Neutrophil (primary cell): ENCODE data around the gene HJURP.
"Not testable (repeated sequence)": the region's sequence is repeated elsewhere in the genome, so short reads cannot be mapped to it uniquely, and the experiment has no call there.

Experiments
- H3K27ac ChIP-seq: fragments of 200-600 bp; sonication (generic); 2 replicates; pipeline ENCODE4 v1.5.1; 2016; ENCODE audit warnings: mild to moderate bottlenecking, moderate library complexity
- H3K27me3 ChIP-seq: fragments of 200-600 bp; sonication (generic); 2 replicates; pipeline ENCODE4 v1.6.0; 2016; ENCODE audit warnings: mild to moderate bottlenecking
- H3K36me3 ChIP-seq: fragments of 200-600 bp; sonication (generic); 2 replicates; pipeline ENCODE4 v1.5.1; 2017
- H3K4me1 ChIP-seq, 2 experiments: fragments of 200-600 bp in 1 of 2; sonication (generic) in 1 of 2; 1 replicate in 1 of 2; 2 replicates in 1 of 2; pipeline versions ENCODE4 v1.5.1 to v1.6.1; 2013 to 2016; ENCODE audit warnings: low read depth in 1 of 2, low read length in 1 of 2, mild to moderate bottlenecking in 1 of 2, moderate library complexity in 1 of 2; ENCODE audit not compliant: control insufficient read depth in 1 of 2, insufficient read depth in 1 of 2
- H3K4me3 ChIP-seq, 2 experiments: fragments of 200-600 bp in 1 of 2; sonication (generic) in 1 of 2; 1 replicate in 1 of 2; 2 replicates in 1 of 2; pipeline ENCODE4 v1.5.1; 2013 to 2016; ENCODE audit warnings: low read depth in 1 of 2, low read length in 1 of 2, mild to moderate bottlenecking in 1 of 2, moderate library complexity in 1 of 2
- H3K9me3 ChIP-seq: fragments of 200-600 bp; sonication (generic); 2 replicates; pipeline ENCODE4 v1.5.1; 2016
- TF ChIP-seq, protein P1 (sequence below): fragments of 200-600 bp; sonication (generic); IDR thresholded peaks from 2 replicates; pipeline ENCODE4 v1.5.1; 2016; ENCODE audit warnings: antibody characterized with exemption

The HJURP gene

GRCh38 chr2:233854241-233854981 is at the start of gene HJURP:
Gene HJURP, minus strand, starts transcription at chr2:233854535. Its CDS starts 35 bp downstream, at chr2:233854500.
- peaks cover 11% of the 10 kb centered on the region for H3K36me3 ChIP-seq
- TF ChIP-seq, protein P1, sequence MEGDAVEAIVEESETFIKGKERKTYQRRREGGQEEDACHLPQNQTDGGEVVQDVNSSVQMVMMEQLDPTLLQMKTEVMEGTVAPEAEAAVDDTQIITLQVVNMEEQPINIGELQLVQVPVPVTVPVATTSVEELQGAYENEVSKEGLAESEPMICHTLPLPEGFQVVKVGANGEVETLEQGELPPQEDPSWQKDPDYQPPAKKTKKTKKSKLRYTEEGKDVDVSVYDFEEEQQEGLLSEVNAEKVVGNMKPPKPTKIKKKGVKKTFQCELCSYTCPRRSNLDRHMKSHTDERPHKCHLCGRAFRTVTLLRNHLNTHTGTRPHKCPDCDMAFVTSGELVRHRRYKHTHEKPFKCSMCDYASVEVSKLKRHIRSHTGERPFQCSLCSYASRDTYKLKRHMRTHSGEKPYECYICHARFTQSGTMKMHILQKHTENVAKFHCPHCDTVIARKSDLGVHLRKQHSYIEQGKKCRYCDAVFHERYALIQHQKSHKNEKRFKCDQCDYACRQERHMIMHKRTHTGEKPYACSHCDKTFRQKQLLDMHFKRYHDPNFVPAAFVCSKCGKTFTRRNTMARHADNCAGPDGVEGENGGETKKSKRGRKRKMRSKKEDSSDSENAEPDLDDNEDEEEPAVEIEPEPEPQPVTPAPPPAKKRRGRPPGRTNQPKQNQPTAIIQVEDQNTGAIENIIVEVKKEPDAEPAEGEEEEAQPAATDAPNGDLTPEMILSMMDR, result peak; percentile 23
- peak within 1 kb of the TSS; percentile 71 to 75 for H3K4me3 ChIP-seq
- no peaks in the 10 kb centered on the region for H3K9me3 ChIP-seq
- no peaks in the 10 kb centered on the region for H3K27me3 ChIP-seq
- peaks cover 33 to 42% of the 10 kb centered on the region in 2 experiments for H3K4me1 ChIP-seq
- no peak within 1 kb of the TSS for H3K27ac ChIP-seq

DNA sequence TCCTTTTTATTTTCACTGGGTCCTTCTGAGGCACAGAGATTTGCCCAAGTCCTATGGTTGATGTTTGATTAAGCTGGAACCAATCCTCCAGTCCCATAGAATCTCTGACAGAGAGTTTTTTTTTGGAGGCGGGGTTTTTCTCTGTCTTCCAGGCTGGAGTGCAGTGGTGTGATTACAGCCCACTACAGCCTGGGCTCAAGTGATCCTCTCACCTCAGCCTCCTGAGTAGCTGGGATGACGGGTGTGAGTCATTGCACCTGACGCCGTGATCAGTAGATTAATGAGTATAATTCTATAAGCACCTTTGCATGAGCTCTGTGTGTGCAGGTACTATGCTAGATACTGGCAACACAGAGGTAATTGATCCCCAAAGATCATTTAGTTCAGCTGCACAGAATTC is 47.5 kb upstream of the HJURP start:
- TF ChIP-seq, protein P1, result no peak

GRCh38 chr2:233901367-233901766 is 47.0 kb upstream of the HJURP start:
- Histone ChIP-seq H3K27me3 (peaks cover 48% of the 10 kb centered on the region), H3K36me3 (no peaks in the 10 kb centered on the region), H3K4me3 (no peak overlapping the region), H3K27ac (no peak overlapping the region), H3K4me1 (no peaks in the 10 kb centered on the region), H3K9me3 (no peaks in the 10 kb centered on the region)
- TF ChIP-seq, protein P1, result no peak

More for the DNA sequence above, 47.5 kb upstream of the HJURP start:
- H3K9me3 ChIP-seq, result no peaks in the 10 kb centered on the region
- no peaks in the 10 kb centered on the region for H3K4me1 ChIP-seq
- no peaks in the 10 kb centered on the region for H3K36me3 ChIP-seq
- H3K27me3 ChIP-seq, result peaks cover 43% of the 10 kb centered on the region
- no peak overlapping the region for H3K4me3 ChIP-seq
- H3K27ac ChIP-seq, result no peak overlapping the region

DNA sequence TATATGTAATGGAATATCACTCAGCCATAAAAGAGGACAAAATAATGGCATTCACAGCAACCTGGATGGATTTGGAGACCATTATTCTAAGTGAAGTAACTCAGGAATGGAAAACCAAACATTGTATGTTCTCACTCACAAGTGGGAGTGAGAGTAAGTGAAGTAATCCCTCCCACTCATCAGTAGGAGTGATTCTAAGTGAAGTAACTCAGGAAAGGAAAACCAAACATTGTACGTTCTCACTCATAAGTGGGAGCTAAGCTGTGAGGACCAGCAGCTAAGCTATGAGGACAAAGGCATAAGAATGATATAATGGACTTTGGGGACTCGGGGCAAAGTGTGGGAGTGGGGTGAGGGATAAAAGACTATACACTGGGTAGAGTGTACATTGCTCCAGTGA is 41.9 kb upstream of the HJURP start:
- not testable (repeated sequence) for H3K27ac ChIP-seq, H3K36me3 ChIP-seq, H3K4me1 ChIP-seq, H3K4me3 ChIP-seq, H3K9me3 ChIP-seq
- peaks cover 62% of the 10 kb centered on the region for H3K27me3 ChIP-seq

DNA sequence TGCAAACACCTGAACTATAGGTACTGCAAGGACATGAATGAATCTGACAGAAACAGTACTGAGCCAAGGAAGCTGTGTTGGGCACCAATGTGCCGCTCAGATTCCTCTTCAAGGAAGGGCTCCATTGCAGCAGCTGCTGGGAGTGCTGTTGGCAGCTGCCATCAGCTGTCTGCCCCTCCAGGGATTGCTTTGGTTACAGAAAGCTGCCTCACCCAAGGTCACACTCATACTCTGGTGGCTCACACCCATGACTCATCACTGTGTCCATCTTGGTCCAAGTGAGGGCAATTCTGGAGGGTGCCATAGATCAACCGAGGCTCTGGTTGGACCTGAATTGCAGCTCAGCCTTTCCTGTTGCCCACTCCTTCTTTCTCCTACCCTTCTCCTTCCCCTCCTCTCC is 38.5 kb upstream of the HJURP start:
- Histone ChIP-seq H3K4me1 (no peaks in the 10 kb centered on the region), H3K27me3 (peaks cover 69% of the 10 kb centered on the region), H3K27ac (no peak overlapping the region), H3K4me3 (no peak overlapping the region), H3K9me3 (no peaks in the 10 kb centered on the region), H3K36me3 (no peaks in the 10 kb centered on the region)
- TF ChIP-seq, protein P1, result no peak

- no peak overlapping the region for H3K27ac ChIP-seq
- H3K27me3 ChIP-seq, result peaks cover 20% of the 10 kb centered on the region
- TF ChIP-seq, protein P1, result no peak
- no peaks in the 10 kb centered on the region for H3K4me1 ChIP-seq
- H3K36me3 ChIP-seq, result no peaks in the 10 kb centered on the region
- H3K4me3 ChIP-seq, result no peak overlapping the region
- H3K9me3 ChIP-seq, result no peaks in the 10 kb centered on the region
Observed at GRCh38 chr2:233882353-233882752, 28.0 kb upstream of the HJURP start.

DNA sequence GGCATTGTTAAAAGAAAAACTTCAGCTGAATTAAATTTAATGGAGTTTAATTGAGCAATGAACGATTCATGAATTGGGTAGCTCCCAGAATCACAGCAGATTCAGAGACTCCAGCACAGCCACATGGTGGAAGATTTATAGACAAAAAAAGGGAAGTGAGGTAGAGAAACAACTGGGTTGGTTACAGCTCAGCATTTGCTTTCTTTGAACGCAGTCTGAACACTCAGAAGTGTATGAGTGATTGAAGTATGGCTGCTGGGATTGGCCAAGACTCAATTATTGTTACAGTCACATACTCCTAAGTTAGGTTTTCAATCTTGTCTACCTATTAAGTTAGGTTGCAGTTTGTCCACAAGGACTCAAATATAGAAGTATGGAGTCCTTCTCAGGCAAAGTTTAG is 17.8 kb upstream of the HJURP start:
- H3K9me3 ChIP-seq, H3K4me1 ChIP-seq, H3K4me3 ChIP-seq, H3K27ac ChIP-seq, H3K36me3 ChIP-seq: not testable (repeated sequence)
- H3K27me3 ChIP-seq, result peaks cover 81% of the 10 kb centered on the region
